ENCODE measurements around the gene CCDC171.

DNA sequence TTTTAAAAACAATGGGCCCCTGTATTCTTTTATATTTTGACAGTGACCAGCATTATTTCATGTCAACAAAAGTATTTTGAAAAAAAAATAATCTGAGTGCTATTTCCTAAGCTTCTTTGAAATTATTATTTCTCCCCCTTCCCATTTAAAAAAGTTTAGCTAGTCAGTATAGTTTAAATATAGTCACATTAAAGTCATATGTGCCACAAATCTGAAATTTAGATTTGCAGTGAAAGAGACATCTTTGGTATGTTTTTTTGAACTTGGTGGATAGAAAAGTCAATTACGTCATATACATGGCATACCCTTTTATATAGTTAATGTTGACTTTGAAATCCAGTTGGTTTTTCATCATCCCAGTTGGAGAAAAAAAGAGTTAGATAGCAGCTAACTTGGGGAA, 297.0 kb downstream of the CCDC171 start:
- TF ChIP-seq, protein P1, sequence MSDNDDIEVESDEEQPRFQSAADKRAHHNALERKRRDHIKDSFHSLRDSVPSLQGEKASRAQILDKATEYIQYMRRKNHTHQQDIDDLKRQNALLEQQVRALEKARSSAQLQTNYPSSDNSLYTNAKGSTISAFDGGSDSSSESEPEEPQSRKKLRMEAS (IDR thresholded peaks at IDR 0.05), result no peak
- TF ChIP-seq FOXJ3 (CRISPR knock-in tag; IDR thresholded peaks at IDR 0.05; ENCODE audit: borderline replicate concordance), result no peak
- no peak for TF ChIP-seq POLR2A (IDR thresholded peaks at IDR 0.05; ENCODE audit: insufficient read depth in 1 of 2, low read depth in 2 of 2, low read length in 2 of 2)
- no peak for TF ChIP-seq ZEB1 (IDR thresholded peaks at IDR 0.05; ENCODE audit: insufficient replicate concordance, low read depth)
- no peak for TF ChIP-seq TSC22D2 (CRISPR knock-in tag; IDR thresholded peaks at IDR 0.05; ENCODE audit: borderline replicate concordance)
- TF ChIP-seq, protein P2, sequence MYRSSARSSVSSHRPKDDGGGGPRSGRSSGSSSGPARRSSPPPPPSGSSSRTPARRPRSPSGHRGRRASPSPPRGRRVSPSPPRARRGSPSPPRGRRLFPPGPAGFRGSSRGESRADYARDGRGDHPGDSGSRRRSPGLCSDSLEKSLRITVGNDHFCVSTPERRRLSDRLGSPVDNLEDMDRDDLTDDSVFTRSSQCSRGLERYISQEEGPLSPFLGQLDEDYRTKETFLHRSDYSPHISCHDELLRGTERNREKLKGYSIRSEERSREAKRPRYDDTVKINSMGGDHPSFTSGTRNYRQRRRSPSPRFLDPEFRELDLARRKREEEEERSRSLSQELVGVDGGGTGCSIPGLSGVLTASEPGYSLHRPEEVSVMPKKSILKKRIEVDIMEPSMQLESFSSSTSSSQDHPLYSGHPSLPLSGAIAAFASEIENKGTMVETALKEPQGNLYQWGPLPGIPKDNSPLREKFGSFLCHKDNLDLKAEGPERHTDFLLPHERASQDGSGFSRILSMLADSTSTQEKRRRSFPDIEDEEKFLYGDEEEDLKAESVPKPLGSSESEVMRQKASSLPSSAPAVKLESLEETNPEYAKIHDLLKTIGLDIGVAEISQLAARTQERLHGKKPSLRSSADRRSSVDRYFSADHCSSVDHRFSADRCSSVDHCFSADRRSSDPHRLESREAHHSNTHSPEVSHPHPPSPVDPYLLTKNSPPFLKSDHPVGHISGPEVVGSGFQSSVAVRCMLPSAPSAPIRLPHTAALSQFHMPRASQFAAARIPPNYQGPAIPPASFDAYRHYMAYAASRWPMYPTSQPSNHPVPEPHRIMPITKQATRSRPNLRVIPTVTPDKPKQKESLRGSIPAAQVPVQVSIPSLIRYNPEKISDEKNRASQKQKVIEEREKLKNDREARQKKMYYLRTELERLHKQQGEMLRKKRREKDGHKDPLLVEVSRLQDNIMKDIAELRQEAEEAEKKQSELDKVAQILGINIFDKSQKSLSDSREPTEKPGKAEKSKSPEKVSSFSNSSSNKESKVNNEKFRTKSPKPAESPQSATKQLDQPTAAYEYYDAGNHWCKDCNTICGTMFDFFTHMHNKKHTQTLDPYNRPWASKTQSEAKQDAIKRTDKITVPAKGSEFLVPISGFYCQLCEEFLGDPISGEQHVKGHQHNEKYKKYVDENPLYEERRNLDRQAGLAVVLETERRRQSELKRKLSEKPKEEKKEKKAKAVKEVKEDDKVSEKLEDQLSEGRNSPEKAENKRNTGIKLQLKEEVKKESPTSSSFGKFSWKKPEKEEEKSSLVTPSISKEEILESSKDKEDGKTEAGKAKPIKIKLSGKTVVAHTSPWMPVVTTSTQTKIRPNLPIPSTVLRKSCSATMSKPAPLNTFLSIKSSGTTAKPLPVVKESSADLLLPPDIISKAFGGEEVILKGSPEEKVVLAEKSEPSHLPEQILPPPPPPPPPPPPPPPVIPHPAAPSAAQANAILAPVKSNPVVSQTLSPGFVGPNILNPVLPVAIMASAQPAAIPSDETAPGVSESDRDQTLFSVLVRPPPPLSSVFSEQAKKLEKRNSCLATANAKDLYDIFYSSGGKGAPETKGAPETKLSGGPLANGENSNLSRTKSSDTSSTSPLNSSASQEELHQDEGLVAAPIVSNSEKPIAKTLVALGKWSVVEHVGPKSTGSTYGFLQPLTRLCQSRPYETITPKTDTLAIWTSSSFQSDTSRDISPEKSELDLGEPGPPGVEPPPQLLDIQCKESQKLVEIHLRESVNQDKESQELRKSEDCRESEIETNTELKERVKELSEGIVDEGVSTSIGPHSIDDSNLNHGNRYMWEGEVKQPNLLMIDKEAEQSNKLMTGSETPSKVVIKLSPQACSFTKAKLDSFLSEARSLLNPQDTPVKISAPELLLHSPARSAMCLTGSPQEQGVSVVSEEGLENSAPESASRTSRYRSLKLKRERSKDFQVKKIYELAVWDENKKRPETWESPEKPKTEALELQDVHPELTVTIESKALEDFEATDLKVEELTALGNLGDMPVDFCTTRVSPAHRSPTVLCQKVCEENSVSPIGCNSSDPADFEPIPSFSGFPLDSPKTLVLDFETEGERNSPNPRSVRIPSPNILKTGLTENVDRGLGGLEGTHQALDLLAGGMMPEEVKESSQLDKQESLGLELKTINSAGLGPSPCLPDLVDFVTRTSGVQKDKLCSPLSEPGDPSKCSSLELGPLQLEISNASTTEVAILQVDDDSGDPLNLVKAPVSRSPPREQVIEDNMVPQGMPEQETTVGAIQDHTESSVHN (CRISPR knock-in tag; IDR thresholded peaks at IDR 0.05), result no peak
- TF ChIP-seq, protein P3, sequence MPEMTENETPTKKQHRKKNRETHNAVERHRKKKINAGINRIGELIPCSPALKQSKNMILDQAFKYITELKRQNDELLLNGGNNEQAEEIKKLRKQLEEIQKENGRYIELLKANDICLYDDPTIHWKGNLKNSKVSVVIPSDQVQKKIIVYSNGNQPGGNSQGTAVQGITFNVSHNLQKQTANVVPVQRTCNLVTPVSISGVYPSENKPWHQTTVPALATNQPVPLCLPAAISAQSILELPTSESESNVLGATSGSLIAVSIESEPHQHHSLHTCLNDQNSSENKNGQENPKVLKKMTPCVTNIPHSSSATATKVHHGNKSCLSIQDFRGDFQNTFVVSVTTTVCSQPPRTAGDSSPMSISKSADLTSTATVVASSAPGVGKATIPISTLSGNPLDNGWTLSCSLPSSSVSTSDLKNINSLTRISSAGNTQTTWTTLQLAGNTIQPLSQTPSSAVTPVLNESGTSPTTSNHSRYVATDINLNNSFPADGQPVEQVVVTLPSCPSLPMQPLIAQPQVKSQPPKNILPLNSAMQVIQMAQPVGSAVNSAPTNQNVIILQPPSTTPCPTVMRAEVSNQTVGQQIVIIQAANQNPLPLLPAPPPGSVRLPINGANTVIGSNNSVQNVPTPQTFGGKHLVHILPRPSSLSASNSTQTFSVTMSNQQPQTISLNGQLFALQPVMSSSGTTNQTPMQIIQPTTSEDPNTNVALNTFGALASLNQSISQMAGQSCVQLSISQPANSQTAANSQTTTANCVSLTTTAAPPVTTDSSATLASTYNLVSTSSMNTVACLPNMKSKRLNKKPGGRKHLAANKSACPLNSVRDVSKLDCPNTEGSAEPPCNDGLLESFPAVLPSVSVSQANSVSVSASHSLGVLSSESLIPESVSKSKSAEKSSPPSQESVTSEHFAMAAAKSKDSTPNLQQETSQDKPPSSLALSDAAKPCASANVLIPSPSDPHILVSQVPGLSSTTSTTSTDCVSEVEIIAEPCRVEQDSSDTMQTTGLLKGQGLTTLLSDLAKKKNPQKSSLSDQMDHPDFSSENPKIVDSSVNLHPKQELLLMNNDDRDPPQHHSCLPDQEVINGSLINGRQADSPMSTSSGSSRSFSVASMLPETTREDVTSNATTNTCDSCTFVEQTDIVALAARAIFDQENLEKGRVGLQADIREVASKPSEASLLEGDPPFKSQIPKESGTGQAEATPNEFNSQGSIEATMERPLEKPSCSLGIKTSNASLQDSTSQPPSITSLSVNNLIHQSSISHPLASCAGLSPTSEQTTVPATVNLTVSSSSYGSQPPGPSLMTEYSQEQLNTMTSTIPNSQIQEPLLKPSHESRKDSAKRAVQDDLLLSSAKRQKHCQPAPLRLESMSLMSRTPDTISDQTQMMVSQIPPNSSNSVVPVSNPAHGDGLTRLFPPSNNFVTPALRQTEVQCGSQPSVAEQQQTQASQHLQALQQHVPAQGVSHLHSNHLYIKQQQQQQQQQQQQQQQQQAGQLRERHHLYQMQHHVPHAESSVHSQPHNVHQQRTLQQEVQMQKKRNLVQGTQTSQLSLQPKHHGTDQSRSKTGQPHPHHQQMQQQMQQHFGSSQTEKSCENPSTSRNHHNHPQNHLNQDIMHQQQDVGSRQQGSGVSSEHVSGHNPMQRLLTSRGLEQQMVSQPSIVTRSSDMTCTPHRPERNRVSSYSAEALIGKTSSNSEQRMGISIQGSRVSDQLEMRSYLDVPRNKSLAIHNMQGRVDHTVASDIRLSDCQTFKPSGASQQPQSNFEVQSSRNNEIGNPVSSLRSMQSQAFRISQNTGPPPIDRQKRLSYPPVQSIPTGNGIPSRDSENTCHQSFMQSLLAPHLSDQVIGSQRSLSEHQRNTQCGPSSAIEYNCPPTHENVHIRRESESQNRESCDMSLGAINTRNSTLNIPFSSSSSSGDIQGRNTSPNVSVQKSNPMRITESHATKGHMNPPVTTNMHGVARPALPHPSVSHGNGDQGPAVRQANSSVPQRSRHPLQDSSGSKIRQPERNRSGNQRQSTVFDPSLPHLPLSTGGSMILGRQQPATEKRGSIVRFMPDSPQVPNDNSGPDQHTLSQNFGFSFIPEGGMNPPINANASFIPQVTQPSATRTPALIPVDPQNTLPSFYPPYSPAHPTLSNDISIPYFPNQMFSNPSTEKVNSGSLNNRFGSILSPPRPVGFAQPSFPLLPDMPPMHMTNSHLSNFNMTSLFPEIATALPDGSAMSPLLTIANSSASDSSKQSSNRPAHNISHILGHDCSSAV (CRISPR knock-in tag; IDR thresholded peaks at IDR 0.05; ENCODE audit: borderline replicate concordance), result no peak
- TF ChIP-seq, protein P4, sequence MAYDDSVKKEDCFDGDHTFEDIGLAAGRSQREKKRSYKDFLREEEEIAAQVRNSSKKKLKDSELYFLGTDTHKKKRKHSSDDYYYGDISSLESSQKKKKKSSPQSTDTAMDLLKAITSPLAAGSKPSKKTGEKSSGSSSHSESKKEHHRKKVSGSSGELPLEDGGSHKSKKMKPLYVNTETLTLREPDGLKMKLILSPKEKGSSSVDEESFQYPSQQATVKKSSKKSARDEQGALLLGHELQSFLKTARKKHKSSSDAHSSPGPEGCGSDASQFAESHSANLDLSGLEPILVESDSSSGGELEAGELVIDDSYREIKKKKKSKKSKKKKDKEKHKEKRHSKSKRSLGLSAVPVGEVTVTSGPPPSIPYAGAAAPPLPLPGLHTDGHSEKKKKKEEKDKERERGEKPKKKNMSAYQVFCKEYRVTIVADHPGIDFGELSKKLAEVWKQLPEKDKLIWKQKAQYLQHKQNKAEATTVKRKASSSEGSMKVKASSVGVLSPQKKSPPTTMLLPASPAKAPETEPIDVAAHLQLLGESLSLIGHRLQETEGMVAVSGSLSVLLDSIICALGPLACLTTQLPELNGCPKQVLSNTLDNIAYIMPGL (CRISPR knock-in tag; IDR thresholded peaks at IDR 0.05; ENCODE audit: borderline replicate concordance in 1 of 2, low read depth in 1 of 2), result no peak
- no peak for TF ChIP-seq ZNF598 (CRISPR knock-in tag; IDR thresholded peaks at IDR 0.05; ENCODE audit: borderline replicate concordance)

Data from HepG2 (cell line).